Central memory CD4-positive, alpha-beta T cell (primary cell): ENCODE measurements around the gene MYO3B.

Experiments used
- DNase-seq: peaks from one replicate; pipeline ENCODE4 v3.0.0; 2022

Gene MYO3B

DNA sequence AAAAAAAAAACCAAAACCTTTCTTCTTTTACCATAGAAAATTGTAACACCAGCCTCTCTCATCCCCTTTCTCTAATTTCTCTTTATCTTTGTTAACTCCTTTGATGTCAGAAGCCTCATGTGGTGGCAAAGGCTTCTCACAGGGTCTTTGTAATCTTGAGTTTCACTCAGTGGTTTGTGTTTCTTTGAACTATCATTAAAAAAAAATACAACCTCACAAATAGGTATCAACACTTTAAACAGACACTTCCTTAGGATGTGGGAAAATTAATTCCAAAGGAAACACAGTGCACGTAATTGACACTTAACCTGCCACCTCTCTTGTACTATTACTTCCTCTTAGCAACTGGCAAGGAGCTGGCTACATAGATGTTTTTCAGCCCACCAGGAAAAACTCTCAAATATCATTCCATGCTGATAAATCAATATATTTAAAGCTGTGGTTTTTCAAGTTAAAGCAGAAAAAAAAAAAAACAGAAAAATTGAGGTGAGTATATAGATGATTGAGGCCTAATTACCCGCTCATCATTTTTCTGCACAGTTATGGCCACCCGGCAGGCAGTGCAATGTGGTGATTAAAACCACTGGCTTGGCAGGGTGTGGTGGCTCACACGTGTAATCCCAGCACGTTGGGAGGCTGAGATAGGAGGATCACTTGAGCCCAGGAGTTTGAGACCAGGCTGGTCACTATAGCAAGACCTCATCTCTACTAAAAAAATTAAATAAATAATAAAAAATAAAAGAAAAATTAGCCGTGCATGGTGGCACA, 193.5 kb downstream of the MYO3B start:
- DNase-seq: no peak

GRCh38 chr2:170375192-170375591, 197.2 kb downstream of the MYO3B start:
- DNase-seq: no peak

- no peak for DNase-seq
Measured at GRCh38 chr2:170377500-170378207, 199.7 kb downstream of the MYO3B start.

DNA sequence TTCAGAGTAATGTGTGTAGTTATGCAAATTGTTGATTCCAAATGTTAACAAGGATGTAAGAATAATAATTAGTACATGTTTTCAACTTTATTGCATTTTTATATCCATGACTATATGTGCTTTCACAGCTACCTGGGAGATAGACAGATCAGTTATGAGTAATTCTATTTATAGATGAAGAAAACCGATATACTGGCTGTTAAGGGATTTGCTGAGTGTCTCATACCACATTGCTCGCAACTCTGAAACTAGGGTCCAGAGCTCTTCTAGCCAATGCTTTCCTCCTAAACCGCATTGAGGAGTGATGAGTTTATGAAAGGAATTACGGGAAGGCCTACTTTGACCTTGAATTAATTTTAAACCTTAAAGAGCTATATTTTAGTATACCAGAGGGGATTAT, 202.3 kb downstream of the MYO3B start:
- no peak for DNase-seq

DNA sequence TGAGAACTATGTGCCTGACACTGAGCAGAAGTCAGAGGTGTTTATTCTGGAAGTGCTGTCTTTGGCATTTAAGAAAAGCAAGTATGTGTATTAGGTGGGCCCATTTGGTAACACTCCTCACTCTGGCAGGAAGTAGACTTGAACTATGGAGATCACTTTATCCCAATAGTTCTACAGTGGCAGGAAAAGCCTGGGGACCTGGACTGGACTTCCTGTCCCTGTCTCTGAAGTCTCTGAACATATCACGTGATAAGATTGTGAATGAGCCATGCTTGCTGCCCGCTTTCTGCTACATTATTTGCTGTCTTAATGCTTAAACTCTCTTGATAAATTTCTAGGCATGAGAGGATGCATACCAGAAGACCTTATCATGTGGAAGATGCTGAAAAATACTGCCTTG, 203.7 kb downstream of the MYO3B start:
- DNase-seq: no peak

- no peak for DNase-seq
Measured at GRCh38 chr2:170386554-170386953, 208.6 kb downstream of the MYO3B start.

DNA sequence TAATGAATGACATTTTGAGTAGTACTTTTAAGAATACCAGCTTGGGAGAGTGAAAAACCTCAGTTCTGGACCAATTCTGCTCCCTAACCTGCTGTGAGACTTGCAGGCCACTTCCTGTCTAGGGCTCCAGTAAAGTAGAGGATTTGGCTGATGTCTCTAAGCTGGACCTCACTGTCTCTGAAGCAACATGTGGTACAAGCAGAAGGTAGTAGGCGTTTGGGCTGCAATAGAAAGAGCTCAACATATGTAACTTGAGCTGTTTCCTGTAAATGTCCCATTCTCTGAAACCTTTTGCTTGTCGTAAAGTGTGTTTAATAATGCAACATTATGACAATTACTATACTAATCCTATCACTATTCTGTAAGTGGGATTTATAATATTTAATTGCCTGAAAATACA, 213.1 kb downstream of the MYO3B start:
- DNase-seq: no peak

GRCh38 chr2:170391697-170392096, 213.8 kb downstream of the MYO3B start:
- DNase-seq: no peak

DNA sequence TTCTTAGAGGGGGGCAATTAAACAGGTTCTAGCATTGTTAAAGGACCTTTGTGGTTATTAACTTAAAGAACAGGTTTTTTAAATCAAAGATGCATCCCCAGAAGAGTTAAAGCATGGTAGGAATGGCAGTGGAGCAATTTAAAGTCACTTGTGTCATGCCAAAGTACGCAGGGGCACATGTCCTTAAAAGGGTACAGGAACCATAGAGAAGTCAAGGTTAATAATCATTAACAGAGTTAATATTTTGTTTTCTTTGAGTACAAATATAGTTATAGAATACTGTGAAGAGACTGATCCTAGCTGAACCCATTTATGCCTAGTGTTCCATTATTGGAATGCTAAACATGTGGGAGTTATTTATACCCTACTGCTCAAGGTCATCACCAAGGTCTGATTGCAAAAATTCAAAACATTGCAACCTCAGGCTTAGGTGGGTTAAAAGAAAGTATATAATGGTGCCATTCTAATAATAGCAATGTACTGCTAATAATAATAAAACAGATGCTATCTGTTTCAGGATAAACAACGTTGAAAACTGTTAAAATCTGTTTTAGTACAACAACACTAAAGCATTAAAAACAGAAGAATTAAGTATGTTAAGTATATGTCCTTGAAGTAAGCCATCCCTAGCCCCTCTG, 216.0 kb downstream of the MYO3B start:
- no peak for DNase-seq

DNA sequence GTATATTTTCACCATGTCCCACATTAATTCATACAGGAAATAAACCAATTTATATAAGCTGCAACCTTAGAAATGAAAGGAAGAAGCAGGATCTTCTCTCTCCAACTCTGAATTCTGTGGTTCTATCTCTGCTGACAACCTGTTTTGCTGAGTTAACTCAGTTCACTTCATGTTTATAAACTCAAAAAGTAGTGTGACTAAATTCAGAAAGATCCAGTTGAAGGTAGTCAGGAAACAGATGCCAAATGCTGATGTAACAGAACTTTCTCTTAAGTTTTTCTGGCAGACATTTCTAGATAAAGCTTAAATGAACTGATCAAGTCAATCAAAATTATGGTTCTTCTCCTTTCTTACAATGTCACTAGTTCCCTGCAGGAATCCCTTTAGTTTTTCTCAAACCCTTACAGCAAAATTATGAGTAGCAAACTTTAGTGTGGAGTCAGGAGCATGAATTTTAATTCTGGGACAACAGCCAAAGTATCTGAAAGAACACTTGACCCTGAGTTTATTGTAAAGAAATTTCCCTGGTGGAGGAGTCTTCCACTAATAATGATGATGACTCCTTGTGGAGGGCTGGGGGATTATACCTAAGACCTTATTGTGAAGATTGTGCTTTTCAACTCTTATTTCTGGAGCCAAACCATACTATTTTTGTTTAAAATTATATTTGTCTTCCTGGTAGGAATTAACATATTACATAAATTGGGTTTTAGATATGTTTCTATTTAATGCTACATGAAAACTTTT, 216.9 kb downstream of the MYO3B start:
- no peak for DNase-seq

- DNase-seq: no peak
Measured at GRCh38 chr2:170396799-170397459, 219.0 kb downstream of the MYO3B start.

GRCh38 chr2:170401187-170401586, 223.2 kb downstream of the MYO3B start:
- DNase-seq: no peak

DNA sequence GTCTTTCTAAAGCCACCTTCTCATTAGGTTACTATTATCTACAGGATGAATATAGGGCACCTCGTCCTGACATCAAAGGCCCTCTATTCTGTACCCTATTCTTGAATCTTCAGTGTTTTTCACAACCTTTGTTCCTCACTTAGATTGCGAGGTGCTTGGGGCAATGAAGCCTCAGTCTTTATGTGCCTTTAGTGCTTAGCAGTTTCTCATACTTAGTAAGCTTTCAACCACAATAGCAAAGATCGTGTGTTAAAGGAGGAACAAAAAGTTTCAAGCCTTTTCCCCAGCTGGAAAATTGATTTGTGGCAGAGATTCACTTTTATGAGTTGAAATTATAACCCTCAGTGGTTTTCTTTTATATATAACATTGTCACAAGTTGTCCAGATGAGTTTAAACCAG, 226.9 kb downstream of the MYO3B start:
- no peak for DNase-seq

DNA sequence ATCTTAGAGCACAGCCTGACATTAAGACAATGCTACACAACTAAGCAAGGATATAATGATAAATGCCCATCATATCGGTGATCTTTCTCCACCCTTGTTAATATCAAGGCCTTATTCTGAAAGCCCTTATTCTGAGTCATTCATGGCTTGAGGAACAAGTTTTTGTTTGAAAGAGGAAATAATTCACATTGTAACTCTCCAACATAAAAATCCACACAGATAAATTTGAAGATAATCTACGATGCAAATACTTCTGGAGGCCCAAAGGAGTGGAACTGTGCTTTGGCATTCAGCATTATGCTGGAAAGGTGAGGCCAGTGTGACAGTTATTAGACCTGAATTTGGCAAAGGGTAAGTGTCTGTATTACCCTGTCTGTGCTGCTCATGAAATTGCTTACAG, 227.4 kb downstream of the MYO3B start:
- DNase-seq: no peak

GRCh38 chr2:170408461-170409163, 230.7 kb downstream of the MYO3B start:
- DNase-seq: no peak

- peak; percentile 60 for DNase-seq
Measured at GRCh38 chr2:170409164-170409535, 231.2 kb downstream of the MYO3B start.

- DNase-seq: no peak
Measured at GRCh38 chr2:170411660-170412059, 233.7 kb downstream of the MYO3B start.

DNA sequence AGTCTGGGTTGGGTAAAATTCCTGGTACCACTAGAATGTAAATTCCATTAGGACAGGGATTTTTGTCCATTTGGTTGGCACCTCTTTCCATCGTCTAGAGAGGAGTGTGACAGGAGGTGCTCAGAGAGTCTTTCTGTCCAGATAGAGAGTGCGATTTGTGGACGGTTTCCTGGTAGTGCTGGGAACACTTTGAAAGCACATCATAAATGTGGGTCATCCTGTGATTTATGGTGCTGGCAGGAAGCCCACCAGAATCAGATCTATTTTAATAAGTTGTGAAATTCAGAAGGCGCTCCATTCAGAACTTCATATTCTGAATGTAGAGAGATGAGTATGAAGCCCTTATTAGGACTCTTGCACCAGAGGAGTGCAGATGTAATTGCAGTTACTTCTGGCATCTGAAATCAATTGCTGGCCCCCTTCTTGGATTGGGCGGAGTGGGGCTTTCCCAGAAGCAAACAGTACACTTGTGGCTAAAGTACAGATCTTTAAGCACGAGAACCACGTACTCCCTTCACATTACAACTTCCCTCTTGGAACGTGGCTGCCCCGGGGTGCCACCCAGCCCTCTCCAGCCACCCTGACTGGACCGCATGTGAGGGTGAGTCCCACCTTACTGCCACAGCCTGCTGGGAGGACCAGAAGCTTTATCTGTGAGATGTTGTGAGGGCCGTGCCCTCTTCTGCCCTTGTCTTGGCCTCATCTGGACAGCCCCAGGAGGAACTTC, 243.2 kb downstream of the MYO3B start:
- no peak for DNase-seq

- DNase-seq: no peak
Measured at GRCh38 chr2:170423919-170424318, 246.0 kb downstream of the MYO3B start.

GRCh38 chr2:170425281-170425751, 247.4 kb downstream of the MYO3B start:
- DNase-seq: no peak

DNA sequence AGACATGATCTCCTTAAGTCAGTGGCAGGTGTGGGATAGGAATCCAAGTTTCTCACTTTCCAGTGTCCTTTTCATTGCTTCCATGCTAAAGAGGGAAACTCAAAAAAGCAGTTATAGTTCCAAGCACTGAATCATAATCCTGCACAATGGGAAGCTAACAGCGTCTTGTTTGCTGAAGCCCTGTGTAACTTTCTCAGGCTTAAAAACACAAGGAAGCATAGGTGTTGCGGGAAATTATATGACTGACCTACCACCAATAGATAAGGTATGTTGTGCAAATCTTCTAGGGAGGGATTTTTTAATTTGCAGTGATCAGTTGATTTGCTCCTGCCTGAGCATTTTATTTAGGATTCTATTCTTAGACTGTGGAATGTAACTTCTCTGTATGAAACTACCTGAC, 250.9 kb downstream of the MYO3B start:
- DNase-seq: no peak
